GM18526 (cell line): Measurements from ENCODE around the gene DNAJB4.

Source experiments
- POLR2A ChIP-seq: IDR thresholded peaks from 3 replicates; pipeline ENCODE4 v1.6.1; 2011; ENCODE audit not compliant: insufficient read length; ENCODE audit errors: extremely low read depth

DNAJB4 gene

GRCh38 chr1:77986810-77987209 is 17.9 kb upstream of the DNAJB4 start:
- TF ChIP-seq POLR2A, result no peak

GRCh38 chr1:77987919-77988318 is 16.8 kb upstream of the DNAJB4 start:
- TF ChIP-seq POLR2A, result no peak

GRCh38 chr1:77989744-77990143 is 15.0 kb upstream of the DNAJB4 start:
- TF ChIP-seq POLR2A, result no peak

DNA sequence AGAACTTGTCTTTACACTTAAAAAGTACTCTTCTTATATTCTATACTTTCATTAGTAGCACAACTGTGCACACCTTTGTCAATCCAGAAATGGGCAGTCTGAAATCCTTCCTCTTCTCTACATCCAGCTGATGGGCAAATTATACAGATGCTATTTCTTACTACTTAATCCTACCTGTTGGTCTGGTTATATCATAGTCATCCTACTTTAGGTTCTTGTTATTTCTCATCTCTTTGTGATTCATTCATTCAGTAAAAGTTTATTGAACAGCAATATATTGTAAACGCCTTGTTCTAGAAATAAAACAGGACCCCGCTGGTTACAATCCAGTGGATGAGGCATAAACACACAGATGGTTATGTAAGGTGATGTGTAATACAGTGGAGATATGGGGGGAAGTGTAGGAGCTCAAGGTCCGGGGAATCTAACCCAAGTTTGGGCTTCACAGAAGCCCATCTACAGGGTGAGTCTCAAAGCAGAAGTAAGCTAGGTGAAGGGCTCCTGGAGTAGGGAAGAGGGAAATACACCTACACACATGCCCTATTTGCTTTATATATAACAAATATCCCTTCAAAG is 14.0 kb upstream of the DNAJB4 start:
- no peak for TF ChIP-seq POLR2A

- TF ChIP-seq POLR2A, result no peak
Observed at GRCh38 chr1:77991638-77992037, 13.1 kb upstream of the DNAJB4 start.

DNA sequence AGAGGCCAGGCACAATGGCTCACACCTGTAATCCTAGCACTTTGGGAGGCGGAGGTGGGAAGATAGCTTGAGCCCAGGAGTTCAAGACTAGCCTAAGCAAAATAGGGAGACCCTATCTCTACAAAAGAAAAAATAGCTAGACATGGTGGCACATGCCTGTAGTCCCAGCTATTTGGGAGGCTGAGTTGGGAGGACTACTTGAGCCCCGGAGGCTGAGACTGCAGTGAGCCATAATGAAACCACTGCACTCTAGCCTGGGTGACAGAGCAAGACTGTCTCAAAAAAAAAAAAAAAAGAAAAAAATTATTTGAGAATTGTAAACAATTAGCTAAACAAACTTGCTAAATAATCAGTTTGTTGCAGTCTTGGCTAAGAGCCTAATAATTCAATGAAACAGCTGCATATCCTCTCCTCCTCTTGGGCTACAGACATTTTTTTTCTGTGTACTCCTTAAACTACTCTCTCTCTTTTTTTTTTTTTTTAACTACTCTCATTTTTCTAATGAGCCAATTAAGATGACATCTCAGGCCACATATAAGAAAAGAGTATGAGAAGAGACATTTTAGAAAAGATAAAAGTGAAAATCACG is 10.5 kb upstream of the DNAJB4 start:
- no peak for TF ChIP-seq POLR2A

GRCh38 chr1:77996734-77997133 is 8.0 kb upstream of the DNAJB4 start:
- no peak for TF ChIP-seq POLR2A

- no peak for TF ChIP-seq POLR2A
Observed at GRCh38 chr1:78003070-78003746, 1.5 kb upstream of the DNAJB4 start.

GRCh38 chr1:78003882-78004718 is 639 bp upstream of the DNAJB4 start:
- TF ChIP-seq POLR2A, result peak; percentile 89

- TF ChIP-seq POLR2A, result no peak
Observed at GRCh38 chr1:78005448-78005722, 646 bp downstream of the DNAJB4 start.

- TF ChIP-seq POLR2A, result no peak
Observed at GRCh38 chr1:78005755-78006154, 1.0 kb downstream of the DNAJB4 start.

GRCh38 chr1:78006521-78006920 is 1.8 kb downstream of the DNAJB4 start:
- TF ChIP-seq POLR2A, result no peak

GRCh38 chr1:78007677-78008341 is 3.1 kb downstream of the DNAJB4 start:
- TF ChIP-seq POLR2A, result no peak

DNA sequence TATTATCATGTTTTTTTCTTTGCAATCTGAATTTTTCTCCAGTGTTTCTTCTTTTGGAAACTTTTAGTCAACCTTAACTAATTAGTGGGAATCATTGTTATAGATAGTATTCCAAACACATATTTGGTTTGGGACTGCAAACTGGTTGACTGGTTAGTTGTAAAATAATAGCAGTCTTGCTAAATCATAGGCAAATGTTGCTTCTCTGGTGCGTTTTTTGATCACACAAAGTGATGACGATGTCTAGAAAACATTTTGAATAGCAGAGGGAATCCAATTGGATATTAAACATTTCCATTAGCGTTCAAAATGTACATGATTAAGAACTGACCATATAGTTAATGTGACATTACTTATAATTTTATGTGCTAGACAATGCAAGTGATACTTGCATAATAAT is 4.5 kb downstream of the DNAJB4 start:
- no peak for TF ChIP-seq POLR2A

GRCh38 chr1:78009836-78010235 is 5.1 kb downstream of the DNAJB4 start:
- TF ChIP-seq POLR2A, result no peak
